PC-3 (cell line): ENCODE results near the gene ZDHHC16. TPM values are rescaled to one million over a fixed set of nuclear protein-coding genes. Genes with fewer than 3 reads are reported as not detected.
"Not testable (repeated sequence)": the region's sequence is repeated elsewhere in the genome, so short reads cannot be mapped to it uniquely, and the experiment has no call there.

Experiments used
- ATAC-seq: fragments of 200-7000 bp; cut with Tn5 transposase; 2 replicates; pipeline ENCODE4 v1.9.1; 2020; ENCODE audit warnings: mild to moderate bottlenecking, moderate library complexity
- BruUV-seq: library from RNA; stranded (reverse); fragments of 400-500 nt; replicated peaks from 2 replicates; lab custom pipeline; 2021; lab: Mats Ljungman, UMichigan
- CTCF ChIA-PET: fragments of 300-600 bp; sonication (Branson Sonifier 250); formaldehyde crosslinking; loops from one replicate; lab custom pipeline; 2022; ENCODE audit warnings: antibody characterized with exemption; lab: Charles Lee
- POLR2A ChIA-PET: fragments of 300-600 bp; sonication (Branson Sonifier 250); formaldehyde crosslinking; loops from one replicate; lab custom pipeline; 2022; ENCODE audit warnings: antibody characterized with exemption; ENCODE audit not compliant: unreplicated experiment; lab: Charles Lee
- DNase-seq: peaks from one replicate; pipeline ENCODE4 v3.0.0-alpha.2; 2015
- H2AFZ ChIP-seq: fragments of 300-600 bp; sonication (generic); 2 replicates; pipeline ENCODE4 v1.6.0; 2016; ENCODE audit warnings: antibody characterized with exemption, low read length
- H3F3A ChIP-seq: fragments of 300-600 bp; sonication (generic); one replicate; pipeline ENCODE4 v1.6.0; 2017; ENCODE audit warnings: antibody characterized with exemption, low read length, control low read depth, mild to moderate bottlenecking; ENCODE audit not compliant: unreplicated experiment
- H3K27ac ChIP-seq: fragments of 300-600 bp; sonication (generic); 2 replicates; pipeline ENCODE4 v1.5.1; 2016; ENCODE audit warnings: mild to moderate bottlenecking, low read length
- H3K27me3 ChIP-seq: fragments of 300-600 bp; sonication (generic); 2 replicates; pipeline ENCODE4 v1.6.1; 2016; ENCODE audit warnings: low read length, mixed read lengths
- H3K36me3 ChIP-seq: fragments of 300-600 bp; sonication (generic); 2 replicates; pipeline ENCODE4 v1.6.1; 2016; ENCODE audit warnings: low read depth, mixed run types, low read length, mixed read lengths
- H3K4me1 ChIP-seq: fragments of 300-600 bp; sonication (generic); 2 replicates; pipeline ENCODE4 v1.5.1; 2016; ENCODE audit warnings: low read length; ENCODE audit not compliant: insufficient read depth
- H3K4me2 ChIP-seq: fragments of 300-600 bp; sonication (generic); 2 replicates; pipeline ENCODE4 v1.6.0; 2016; ENCODE audit warnings: low read length
- H3K4me3 ChIP-seq: fragments of 300-600 bp; sonication (generic); 2 replicates; pipeline ENCODE4 v1.5.1; 2016; ENCODE audit warnings: mild to moderate bottlenecking, low read length, mixed read lengths
- H3K79me2 ChIP-seq: fragments of 300-600 bp; sonication (generic); 2 replicates; pipeline ENCODE4 v1.6.1; 2017; ENCODE audit warnings: low read length, mixed read lengths
- H3K9ac ChIP-seq: fragments of 300-600 bp; sonication (generic); 2 replicates; pipeline ENCODE4 v1.6.0; 2016; ENCODE audit warnings: mild to moderate bottlenecking, low read length
- H3K9me2 ChIP-seq: fragments of 300-600 bp; sonication (generic); replicated peaks from 2 replicates; pipeline ENCODE4 v1.6.1; 2016; ENCODE audit warnings: mixed run types, low read length, mixed read lengths
- H3K9me3 ChIP-seq: fragments of 300-600 bp; sonication (generic); 2 replicates; pipeline ENCODE4 v1.6.1; 2016; ENCODE audit warnings: low read length, mixed read lengths
- H4K20me1 ChIP-seq: fragments of 300-600 bp; sonication (generic); 2 replicates; pipeline ENCODE4 v1.6.1; 2016; ENCODE audit warnings: low read length, mixed read lengths
- EZH2 ChIP-seq: fragments of 300-600 bp; sonication (generic); IDR thresholded peaks from one replicate; pipeline ENCODE4 v1.6.1; 2017; ENCODE audit warnings: antibody characterized with exemption, mild to moderate bottlenecking, low read length; ENCODE audit not compliant: unreplicated experiment
- EZH2phosphoT487 ChIP-seq: fragments of 300-600 bp; sonication (generic); IDR thresholded peaks from 2 replicates; pipeline ENCODE4 v1.6.1; 2018; ENCODE audit warnings: mild to moderate bottlenecking, antibody characterized with exemption, low read length, borderline replicate concordance
- intact Hi-C: fragments of 100-400 bp; cut with micrococcal nuclease; formaldehyde crosslinking; loops from 2 replicates; pipeline ENCODE4 v1.9.0; 2023
- total RNA-seq: library from RNA; depleted of rRNA; stranded (reverse); fragments of >200 nt; gene quantifications from 2 replicates; pipeline ENCODE4 v1.2.3, GENCODE V29; 2014
- TF ChIP-seq, protein P1 (sequence below): fragments of 300-600 bp; sonication (generic); conservative IDR thresholded peaks from 2 replicates; pipeline ENCODE4 v1.5.1; 2017; ENCODE audit warnings: antibody characterized with exemption, low read depth, mild to moderate bottlenecking, low read length

ZDHHC16 gene
- total RNA-seq, 1 experiment from 2014 or later: 35.1 TPM

DNA sequence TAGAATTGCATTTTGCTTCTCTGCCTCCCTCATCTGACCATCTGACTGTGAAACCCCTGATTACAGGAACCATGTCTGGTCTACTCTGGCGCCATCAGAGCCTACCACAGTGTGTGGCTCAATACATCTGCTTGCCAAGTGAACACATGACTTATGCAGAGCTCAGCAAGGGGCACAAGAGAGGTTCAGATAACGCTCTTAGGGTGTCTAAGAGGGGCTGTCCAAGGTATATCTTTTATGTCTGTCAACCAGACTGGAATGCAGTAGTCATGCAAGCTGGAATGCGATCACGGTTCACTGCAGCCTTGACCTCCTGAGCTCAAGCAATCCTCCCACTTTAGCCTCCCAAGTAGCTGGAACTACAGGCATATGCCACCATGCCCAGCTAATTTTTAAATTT, 34.6 kb upstream of the ZDHHC16 start:
- BruUV-seq: no TSS peak
- TF ChIP-seq EZH2: no peak
- TF ChIP-seq, protein P1, sequence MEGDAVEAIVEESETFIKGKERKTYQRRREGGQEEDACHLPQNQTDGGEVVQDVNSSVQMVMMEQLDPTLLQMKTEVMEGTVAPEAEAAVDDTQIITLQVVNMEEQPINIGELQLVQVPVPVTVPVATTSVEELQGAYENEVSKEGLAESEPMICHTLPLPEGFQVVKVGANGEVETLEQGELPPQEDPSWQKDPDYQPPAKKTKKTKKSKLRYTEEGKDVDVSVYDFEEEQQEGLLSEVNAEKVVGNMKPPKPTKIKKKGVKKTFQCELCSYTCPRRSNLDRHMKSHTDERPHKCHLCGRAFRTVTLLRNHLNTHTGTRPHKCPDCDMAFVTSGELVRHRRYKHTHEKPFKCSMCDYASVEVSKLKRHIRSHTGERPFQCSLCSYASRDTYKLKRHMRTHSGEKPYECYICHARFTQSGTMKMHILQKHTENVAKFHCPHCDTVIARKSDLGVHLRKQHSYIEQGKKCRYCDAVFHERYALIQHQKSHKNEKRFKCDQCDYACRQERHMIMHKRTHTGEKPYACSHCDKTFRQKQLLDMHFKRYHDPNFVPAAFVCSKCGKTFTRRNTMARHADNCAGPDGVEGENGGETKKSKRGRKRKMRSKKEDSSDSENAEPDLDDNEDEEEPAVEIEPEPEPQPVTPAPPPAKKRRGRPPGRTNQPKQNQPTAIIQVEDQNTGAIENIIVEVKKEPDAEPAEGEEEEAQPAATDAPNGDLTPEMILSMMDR: no peak
- TF ChIP-seq EZH2phosphoT487: no peak
- no peak overlapping the region for H3K27ac ChIP-seq
- ChIA-PET CTCF (no interaction called here), POLR2A (no interaction called here)
- DNase-seq (no peak), ATAC-seq (no peak)
- no peaks in the 10 kb centered on the region for H3K9me2 ChIP-seq
- H3K4me2 ChIP-seq: no peak overlapping the region
- intact Hi-C loops: no loop called here
- no peaks in the 10 kb centered on the region for H3K27me3 ChIP-seq
- H3F3A ChIP-seq: no peaks in the 10 kb centered on the region
- H3K9me3 ChIP-seq: no peaks in the 10 kb centered on the region
- H3K9ac ChIP-seq: no peak overlapping the region
- no peaks in the 10 kb centered on the region for H3K36me3 ChIP-seq
- H3K79me2 ChIP-seq: no peaks in the 10 kb centered on the region
- H3K4me3 ChIP-seq: no peak overlapping the region
- H4K20me1 ChIP-seq: no peaks in the 10 kb centered on the region
- no peak overlapping the region for H2AFZ ChIP-seq
- H3K4me1 ChIP-seq: peaks cover 19% of the 10 kb centered on the region

DNA sequence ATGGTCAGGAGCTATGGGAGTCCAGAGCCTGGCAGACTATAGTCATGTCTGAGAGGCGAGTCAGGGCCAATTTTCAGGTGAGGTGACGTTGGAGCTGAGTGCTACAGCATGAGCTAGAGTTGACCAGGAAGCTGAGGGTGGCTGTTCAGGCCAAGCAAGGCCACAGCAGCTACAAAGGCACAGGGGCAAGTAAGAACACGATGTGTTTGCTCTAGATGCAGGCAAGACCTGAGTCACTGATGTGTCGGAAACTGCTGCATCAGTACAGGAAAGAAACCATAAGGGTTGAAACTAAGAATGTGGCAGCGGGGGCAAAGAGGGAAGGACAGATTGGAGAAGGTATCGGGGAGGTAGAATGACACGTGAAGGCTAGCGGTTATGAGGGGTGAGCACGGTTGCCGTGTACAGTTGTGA, 33.1 kb upstream of the ZDHHC16 start:
- H2AFZ ChIP-seq: 0 out of 2 replicates have a peak overlapping the region, but pooled peaks have one; percentile 22
- H4K20me1 ChIP-seq: no peaks in the 10 kb centered on the region
- ChIA-PET CTCF (no interaction called here), POLR2A (no interaction called here)
- intact Hi-C loops: no loop called here
- no peak overlapping the region for H3K4me3 ChIP-seq
- BruUV-seq: no TSS peak
- no peaks in the 10 kb centered on the region for H3K36me3 ChIP-seq
- no peak overlapping the region for H3K9ac ChIP-seq
- peak overlapping the region; percentile 64 for H3K27ac ChIP-seq
- no peak overlapping the region for H3K4me2 ChIP-seq
- DNase-seq (peak; percentile 59), ATAC-seq (peak; percentile 63)
- TF ChIP-seq EZH2phosphoT487 (no peak), EZH2 (no peak)
- TF ChIP-seq, protein P1: no peak
- H3K27me3 ChIP-seq: no peaks in the 10 kb centered on the region
- no peaks in the 10 kb centered on the region for H3K9me3 ChIP-seq
- no peaks in the 10 kb centered on the region for H3K79me2 ChIP-seq
- H3K9me2 ChIP-seq: no peaks in the 10 kb centered on the region
- no peaks in the 10 kb centered on the region for H3F3A ChIP-seq
- peaks cover 13% of the 10 kb centered on the region for H3K4me1 ChIP-seq

DNA sequence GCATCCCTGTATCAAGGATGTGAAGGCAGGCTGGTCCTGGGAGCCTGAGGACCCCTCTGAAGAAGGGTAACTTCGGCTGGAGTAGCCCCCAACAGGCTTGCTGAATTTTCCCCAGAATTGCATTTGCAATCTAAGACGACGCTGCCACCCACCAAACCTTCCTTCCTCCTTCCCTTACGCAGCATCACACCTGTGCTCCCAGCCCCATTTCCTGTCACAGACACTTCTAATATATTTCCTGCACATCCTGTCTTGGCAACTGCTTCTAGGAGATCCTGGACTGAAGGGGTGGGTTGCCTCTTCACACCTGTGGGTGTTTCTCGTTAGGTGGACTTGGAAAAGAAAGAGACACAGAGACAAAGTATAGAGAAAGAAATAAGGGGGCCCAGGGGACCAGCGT, 29.4 kb upstream of the ZDHHC16 start:
- Histone ChIP-seq H3K9me3 (no peaks in the 10 kb centered on the region), H3K4me1 (peaks cover 3% of the 10 kb centered on the region; the same call in 1 of the 2 replicates), H3K36me3 (no peaks in the 10 kb centered on the region), H3K79me2 (no peaks in the 10 kb centered on the region), H3K27ac (no peak overlapping the region), H3K4me3 (no peak overlapping the region), H3K9ac (no peak overlapping the region), H3K27me3 (no peaks in the 10 kb centered on the region), H4K20me1 (no peaks in the 10 kb centered on the region), H3F3A (no peaks in the 10 kb centered on the region), H3K9me2 (no peaks in the 10 kb centered on the region), H2AFZ (no peak overlapping the region), H3K4me2 (no peak overlapping the region)
- intact Hi-C loops: no loop called here
- no TSS peak for BruUV-seq
- no peak for ATAC-seq
- ChIA-PET POLR2A (no interaction called here), CTCF (no interaction called here)
- TF ChIP-seq, protein P1: no peak
- TF ChIP-seq EZH2 (no peak), EZH2phosphoT487 (no peak)
- DNase-seq: no peak

DNA sequence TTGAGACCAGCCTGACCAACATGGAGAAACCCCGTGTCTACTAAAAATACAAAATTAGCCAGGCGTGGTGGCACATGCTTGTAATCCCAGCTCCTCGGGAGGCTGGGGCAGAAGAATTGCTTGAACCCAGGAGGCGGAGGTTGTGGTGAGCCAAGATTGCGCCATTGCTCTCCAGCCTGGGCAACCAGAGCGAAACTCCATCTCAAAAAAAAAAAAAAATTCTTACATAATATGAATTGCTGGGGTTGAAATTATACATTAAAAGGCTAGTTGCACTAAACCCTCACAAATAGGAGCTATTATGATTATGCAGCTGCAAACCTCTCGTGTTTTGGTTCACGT, 22.2 kb upstream of the ZDHHC16 start:
- Histone ChIP-seq H3K27ac (peak overlapping the region; percentile 85; the same call in 1 of the 2 replicates), H3K4me2 (0 out of 2 replicates have a peak overlapping the region, but pooled peaks have one; percentile 29), H3K4me1 (peaks cover 14% of the 10 kb centered on the region), H3K36me3 (peaks cover 13% of the 10 kb centered on the region), H4K20me1 (peaks cover 17% of the 10 kb centered on the region), H3K79me2 (peaks cover 34% of the 10 kb centered on the region)
- intact Hi-C loops, H2AFZ ChIP-seq, H3F3A ChIP-seq, CTCF ChIA-PET, H3K4me3 ChIP-seq, ATAC-seq, H3K27me3 ChIP-seq, H3K9me3 ChIP-seq, BruUV-seq, H3K9me2 ChIP-seq, POLR2A ChIA-PET, DNase-seq, H3K9ac ChIP-seq: not testable (repeated sequence)
